Fibroblast of skin of right quadriceps (primary cell): Measurements from ENCODE around the gene CASP2.

Experiments
- DNase-seq: peaks from one replicate; pipeline ENCODE4 v3.0.0-alpha.2; 2013

The CASP2 gene

DNA sequence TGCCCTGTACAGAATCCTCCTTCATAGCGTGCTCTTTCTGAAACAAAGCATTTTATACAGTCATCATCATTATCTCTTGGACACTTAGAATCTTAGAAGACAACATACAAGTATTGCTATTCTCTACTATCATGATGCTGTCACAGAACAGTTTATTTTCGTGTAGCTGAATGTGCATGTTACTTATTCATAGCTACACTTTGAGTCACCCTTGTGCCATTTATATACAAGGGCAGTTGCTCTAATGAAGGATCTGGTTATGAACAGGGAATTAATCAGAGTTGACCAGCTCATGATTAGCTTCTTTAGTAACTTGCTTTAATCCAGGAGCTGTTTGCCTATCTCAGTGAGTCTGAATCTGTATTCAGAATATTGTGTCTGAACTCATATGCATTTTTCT, 11.2 kb downstream of the CASP2 start:
- DNase-seq: no peak

DNA sequence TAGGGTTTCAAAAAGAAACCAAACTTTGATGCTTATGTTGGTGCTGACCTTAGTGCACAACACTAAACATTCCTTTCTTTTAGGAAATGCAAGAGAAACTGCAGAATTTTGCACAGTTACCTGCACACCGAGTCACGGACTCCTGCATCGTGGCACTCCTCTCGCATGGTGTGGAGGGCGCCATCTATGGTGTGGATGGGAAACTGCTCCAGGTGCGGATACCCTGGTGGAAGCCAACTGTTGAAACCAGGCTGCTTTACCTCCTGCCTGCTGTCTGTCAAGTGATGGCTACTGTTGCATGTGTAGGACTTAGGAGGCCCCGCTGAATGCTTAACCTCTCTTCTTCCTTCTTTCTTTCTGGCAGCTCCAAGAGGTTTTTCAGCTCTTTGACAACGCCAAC, 11.7 kb downstream of the CASP2 start:
- DNase-seq: no peak

DNA sequence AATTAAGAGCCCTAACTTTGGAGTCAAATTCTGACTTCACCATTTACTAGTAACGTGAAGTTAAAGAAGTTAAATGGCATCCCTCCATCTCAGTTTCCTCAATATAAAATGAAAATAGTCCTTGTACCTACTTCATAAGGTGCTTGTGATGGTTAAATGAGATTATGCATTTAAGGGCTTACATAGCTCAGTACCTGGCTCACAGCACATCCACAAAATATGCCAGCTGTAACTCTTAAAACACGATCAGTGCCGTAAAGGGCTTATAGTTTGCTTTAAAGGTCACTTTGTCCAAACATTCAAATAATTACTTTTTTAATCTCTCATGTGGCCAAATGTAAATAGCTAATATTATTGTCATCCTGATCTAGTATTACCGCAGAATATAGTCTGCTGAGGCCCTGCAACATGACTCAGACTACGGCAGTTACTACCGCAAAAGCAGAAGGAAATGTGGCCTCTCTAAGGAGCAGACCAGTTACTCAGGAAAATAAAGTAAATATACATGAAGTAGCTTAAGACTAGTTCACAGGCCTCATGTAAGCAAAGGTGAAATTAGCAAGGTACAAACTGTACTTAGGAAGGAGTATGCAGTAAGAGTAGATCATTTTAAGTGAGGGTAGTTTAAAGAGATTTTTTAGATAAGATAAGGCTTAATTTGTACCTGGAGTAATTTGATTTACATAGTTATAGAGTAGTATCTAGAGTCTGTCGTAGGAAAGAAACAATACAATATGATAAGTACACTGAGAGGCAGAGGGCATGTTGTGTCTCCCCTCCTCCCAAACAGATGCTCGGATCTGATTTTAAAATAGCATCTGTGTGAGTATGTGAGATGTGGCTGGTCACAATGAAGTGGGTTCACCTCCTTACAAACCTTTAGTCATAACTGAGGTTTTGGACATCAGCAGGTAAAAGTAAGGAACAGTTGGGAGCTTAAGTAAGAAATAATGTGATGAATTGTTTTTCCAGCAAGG, 13.1 kb downstream of the CASP2 start:
- no peak for DNase-seq

DNA sequence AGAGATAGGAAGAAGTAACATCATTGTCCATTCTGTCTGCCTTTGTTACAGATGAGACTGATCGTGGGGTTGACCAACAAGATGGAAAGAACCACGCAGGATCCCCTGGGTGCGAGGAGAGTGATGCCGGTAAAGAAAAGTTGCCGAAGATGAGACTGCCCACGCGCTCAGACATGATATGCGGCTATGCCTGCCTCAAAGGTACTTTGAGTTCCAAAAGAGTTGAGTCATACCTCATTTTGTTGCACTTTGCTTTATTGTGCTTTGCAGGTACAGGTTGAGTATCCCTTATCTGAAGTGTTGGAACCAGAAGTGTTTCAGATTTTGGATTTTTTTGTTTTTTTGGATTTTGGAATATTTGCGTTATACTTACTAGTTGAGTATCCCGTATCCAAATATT, 15.6 kb downstream of the CASP2 start:
- DNase-seq: no peak

DNA sequence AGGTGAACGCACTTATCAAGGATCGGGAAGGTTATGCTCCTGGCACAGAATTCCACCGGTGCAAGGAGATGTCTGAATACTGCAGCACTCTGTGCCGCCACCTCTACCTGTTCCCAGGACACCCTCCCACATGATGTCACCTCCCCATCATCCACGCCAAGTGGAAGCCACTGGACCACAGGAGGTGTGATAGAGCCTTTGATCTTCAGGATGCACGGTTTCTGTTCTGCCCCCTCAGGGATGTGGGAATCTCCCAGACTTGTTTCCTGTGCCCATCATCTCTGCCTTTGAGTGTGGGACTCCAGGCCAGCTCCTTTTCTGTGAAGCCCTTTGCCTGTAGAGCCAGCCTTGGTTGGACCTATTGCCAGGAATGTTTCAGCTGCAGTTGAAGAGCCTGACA, 16.8 kb downstream of the CASP2 start:
- DNase-seq: no peak

DNA sequence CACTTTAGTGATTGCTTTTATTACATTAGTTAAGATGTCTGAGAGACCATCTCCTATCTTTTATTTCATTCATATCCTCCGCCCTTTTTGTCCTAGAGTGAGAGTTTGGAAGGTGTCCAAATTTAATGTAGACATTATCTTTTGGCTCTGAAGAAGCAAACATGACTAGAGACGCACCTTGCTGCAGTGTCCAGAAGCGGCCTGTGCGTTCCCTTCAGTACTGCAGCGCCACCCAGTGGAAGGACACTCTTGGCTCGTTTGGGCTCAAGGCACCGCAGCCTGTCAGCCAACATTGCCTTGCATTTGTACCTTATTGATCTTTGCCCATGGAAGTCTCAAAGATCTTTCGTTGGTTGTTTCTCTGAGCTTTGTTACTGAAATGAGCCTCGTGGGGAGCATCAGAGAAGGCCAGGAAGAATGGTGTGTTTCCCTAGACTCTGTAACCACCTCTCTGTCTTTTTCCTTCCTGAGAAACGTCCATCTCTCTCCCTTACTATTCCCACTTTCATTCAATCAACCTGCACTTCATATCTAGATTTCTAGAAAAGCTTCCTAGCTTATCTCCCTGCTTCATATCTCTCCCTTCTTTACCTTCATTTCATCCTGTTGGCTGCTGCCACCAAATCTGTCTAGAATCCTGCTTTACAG, 17.4 kb downstream of the CASP2 start:
- DNase-seq: no peak

DNA sequence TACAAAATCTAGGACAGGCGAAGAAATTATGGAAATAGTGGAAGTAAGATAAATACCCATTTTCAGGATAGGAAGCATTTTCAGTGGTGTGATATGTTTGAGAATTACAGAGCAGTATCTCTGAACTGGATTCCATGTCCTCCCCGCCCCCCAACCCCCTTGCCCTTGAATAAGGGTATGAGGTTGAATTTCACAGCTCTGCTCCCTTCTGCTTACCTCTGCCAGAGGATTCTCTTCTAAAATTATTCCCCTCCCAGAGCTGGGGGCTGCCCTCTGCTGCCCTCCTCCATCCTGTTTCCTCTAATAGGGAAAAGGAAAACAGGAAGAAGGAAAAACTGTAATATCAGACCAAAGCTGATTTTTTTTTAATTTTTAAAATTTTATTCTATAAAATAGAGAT, 20.5 kb downstream of the CASP2 start:
- no peak for DNase-seq

DNA sequence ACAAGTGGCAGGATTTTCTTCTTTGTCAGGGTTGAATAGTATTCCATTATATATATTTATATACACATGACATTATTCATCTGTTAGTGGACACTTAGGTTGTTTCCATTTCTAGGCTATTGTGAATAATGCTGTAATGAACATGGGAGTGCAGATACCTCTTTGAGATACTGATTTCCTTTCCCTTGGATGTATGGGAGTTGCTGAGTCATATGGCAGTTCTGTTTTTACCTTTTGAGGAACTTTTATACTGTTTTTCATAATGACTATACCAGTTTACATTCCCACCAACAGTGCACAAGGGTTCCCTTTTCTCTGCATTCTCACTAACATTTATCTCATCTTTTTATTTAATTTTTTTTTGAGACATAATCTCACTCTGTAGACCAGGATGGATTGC, 26.0 kb downstream of the CASP2 start:
- DNase-seq: no peak

DNA sequence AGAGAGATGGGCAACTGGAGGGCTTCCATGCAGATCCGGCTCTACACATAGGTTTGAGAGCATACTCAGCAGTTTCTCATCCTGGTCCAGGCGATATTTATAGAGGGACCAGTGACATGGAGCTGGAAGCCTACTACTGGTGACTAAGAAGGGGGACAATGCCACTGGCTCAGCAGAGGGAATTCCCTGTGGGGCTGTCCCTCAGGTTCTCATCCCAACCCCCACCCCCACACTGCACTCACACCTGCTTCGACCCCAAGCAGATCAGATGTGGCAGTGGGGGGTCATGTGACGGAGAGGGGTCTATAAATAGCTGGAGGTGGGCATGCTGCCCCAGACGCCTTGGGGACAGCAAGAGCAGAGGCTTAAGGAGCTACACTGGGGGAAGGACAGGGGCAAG, 27.6 kb downstream of the CASP2 start, which contains the start of gene CLCN1:
CLCN1 (plus strand) TSS at position 336 of the 400 bp plus-strand sequence. CDS start 102 bp downstream, outside the sequence.
- DNase-seq: no peak

DNA sequence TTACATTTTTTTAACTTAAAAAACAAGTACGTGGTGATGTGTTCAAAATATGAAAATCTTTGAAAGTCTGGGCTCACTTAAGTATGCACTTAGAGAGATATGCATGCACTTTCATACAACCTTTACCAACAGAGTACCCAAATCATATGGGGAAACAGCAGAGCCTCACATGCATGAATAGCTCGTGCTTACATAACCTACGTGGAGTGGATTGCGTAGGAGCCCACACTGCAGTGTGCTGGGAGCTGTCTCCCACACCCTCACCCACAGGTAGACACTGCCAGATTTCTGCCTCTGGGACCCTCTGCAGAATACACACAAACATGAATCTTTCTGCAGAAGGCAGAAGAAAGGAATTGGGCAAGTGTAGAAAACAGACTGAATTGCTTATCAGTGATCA, 28.3 kb downstream of the CASP2 start:
- no peak for DNase-seq

DNA sequence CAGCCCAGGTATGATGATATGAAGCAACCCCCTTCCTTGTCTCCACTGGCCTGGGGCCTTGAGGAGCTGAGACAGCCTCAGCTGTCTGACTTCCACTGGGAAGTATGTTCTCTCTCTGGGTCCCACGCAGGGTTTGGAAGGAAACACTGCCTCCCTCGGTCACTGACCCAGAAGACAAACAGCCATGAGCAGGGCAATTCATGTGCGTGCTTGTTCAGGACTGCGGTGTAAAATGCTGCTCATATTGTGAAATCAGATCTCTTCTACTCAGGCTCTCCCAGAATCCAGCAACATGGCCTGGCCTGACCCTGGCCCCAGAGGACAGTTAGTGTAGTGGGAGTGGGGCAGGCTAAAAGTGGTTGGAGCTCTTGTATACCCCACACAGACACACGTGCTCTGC, 30.5 kb downstream of the CASP2 start:
- peak; percentile 15 for DNase-seq

DNA sequence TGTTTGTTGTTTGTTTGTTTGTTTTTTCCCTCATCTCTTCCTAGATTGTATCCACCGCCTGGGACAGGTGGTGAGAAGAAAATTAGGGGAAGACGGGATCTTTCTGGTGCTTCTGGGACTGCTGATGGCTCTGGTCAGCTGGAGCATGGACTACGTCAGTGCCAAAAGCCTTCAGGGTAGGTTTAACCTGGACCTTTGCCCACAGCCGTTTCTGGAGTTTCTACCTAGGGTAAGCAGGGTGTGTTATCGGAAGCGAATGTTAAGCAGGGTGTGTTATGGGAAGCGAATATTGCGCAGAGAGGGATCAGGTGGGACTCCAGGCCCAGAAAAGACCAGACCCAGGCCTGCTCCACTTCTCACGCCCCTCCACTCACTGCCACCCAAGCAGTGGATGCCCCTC, 32.5 kb downstream of the CASP2 start:
- DNase-seq: no peak

DNA sequence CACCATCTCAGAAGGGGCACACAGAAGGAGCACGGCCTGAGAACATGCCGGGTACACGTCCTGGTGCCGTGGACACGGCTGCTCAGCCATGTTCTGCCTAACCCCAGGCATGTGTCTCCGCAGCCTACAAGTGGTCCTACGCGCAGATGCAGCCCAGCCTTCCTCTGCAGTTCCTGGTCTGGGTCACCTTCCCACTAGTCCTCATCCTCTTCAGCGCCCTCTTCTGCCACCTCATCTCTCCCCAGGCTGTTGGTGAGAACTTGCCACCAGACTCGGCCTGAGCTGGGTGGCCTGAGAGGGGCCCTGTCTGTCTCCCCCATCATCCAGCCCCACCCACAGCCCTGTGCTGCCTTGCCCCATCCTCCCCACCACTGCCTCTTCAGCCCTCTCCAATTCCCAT, 33.1 kb downstream of the CASP2 start:
- no peak for DNase-seq

DNA sequence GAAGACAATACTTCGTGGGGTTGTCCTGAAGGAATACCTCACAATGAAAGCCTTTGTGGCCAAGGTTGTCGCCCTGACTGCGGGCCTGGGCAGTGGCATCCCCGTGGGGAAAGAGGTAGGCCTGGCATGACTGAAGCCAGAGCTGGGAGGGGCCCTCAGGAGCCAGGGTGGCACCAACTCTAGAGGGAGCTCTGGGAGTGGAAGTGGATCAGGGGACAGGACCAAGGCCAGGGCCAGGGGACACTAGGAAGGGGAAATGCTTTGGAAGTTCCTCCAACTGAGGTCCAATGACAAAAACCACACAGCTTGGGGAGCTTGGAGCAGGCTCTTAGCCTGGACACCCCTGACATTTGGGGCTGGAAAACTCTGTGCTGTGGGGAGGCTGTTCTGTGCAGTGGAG, 33.6 kb downstream of the CASP2 start:
- no peak for DNase-seq

DNA sequence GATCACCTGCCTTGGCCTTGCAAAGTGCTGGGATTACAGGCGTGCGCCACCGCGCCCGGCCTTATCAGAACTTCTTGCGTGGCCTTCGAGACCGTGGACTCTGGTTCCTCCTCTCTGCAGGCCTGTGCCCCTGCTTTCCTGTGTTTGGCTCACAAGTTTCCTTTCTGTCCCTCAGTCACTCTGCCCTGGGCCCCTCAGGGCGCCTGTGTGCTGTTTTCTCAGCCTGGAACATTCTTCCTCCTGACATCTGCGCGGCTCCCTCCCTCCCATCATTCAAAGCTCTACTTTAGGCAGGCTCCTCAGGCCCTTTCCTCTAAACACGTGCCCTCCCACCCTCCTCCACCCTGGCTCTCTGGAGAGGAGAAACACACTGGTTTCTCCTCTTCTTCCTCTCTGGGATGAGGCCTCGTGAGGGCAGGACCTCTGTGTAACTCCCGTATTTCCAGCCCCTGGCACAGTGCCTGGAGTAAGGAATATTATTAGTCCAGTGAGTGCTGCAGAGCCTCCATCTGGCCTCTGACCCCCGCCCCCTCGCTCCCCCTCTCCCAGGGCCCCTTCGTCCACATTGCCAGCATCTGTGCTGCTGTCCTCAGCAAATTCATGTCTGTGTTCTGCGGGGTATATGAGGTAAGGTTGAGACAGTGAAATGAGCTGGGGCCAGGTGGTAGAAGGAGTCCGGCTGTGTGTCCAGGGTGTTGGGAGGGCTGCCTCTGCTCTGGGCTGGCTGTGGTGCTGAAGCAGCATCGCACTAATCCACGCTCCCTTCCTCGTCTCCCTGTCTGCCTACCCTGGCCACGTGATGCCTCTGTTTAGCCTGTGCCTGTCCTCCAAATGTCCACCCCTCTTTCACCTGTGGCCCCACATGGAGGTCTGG, 34.8 kb downstream of the CASP2 start:
- no peak for DNase-seq

DNA sequence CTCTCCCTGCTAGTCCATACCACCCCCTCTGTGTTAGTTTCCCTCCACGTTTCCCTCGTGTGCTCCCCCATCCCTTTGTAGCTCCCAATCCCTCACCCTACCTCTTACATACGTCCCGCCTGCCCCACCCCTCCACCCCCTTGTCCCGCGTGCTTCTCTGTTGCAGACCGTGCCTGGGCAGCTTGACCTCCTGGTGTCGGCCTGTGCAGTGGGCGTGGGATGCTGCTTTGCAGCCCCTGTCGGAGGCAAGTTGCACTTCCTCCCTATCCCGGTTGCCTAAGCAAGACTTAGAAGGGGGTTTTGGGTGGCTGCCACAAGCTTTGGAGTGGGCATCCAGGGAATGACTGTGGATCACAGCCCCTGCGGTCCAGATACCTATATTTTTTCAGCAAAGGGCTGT, 35.5 kb downstream of the CASP2 start:
- DNase-seq: no peak

DNA sequence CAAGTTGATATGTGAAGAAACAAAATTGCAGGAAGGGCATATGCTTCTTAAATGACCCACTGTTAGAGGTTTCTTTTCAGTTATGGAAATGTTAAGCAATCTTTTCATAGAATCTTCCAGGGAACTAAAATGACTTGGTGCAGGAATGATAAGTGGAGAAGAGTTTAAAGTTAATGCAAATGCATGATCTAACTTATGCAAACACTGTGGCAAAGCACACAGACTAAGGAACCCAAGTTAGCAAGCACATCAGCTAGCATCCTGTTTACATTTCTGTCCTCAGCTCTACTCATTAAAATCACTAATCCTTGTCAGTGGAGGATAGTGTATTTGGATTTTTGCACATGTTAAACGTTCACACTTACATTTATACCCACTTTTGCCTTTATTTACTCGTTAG, 37.1 kb downstream of the CASP2 start:
- DNase-seq: no peak

DNA sequence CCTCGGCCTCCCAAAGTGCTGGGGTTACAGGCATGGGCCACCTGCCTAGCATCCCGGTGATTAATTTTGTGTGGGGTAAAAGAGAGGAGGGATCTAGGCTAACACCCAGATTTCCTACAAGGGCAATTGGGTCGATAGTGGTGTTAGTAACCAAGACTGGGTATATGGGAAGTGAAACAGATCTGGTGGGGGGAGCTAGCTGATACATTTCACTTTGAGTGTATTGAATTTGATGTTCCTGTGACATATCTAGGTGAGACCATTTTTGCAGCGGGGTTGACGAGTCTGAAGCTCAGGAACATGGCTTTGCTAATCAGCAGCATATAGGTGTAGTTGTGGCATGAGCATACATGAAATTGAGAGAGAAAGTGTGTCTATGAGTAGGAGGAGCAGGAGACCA, 39.8 kb downstream of the CASP2 start:
- no peak for DNase-seq

DNA sequence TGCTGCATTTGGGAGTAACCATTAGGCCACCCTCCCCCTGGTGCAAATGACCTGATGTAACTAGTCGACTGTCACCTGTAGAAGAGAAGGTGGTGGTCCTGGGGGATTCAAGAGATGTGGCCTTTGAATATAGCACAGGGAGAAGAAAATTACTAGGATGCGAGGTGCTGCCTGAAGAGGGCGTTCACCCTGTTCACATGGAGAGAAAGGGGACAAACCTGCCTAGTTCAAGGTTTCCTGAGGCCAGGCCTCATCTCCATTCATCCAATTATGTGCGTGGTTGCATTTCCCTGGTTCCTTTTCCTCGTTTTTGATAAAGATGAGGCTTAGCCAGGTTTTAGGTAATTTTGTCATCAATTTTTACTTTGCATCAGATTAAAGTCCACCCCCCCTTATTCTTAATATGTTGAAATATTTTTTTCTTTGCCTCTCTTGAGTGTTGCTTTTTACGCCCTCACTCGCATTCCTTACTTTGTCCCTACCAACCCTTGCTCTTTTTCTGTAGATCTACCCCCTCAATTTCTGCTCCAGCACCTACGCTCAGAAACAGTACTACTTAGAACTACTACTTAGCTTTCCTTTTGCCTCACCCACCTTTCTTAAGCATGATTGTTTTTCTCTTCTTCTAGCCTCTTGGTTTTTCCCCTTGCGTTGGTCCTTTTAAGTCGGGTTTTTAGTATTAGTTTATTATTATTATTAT, 41.5 kb downstream of the CASP2 start:
- no peak for DNase-seq

DNA sequence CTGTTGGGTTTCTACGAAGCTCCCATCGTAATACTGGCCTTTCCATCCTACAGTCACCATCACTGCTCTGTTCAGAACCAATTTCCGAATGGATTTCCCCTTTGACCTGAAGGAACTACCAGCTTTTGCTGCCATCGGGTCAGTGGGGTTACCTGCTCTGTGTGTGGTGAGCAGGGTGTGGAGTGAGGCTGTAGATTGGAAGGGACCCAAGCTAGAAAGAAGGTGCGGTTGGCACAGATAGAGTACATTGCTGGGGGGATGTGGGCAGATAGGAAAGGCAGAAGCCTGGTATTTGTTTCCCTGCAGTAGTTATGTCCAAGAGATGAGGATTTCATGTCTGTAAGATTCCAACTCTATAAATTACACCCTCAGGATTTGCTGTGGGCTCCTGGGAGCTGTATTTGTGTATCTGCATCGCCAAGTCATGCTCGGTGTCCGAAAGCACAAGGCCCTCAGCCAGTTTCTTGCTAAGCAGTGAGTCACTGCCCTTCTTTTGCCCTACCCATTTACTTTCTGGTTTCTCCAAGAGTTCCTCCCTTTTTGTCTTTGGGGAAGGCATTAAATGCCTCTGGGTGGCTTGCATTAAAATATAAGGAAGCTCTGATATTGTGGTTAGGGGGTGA, 43.1 kb downstream of the CASP2 start:
- DNase-seq: peak; percentile 78

DNA sequence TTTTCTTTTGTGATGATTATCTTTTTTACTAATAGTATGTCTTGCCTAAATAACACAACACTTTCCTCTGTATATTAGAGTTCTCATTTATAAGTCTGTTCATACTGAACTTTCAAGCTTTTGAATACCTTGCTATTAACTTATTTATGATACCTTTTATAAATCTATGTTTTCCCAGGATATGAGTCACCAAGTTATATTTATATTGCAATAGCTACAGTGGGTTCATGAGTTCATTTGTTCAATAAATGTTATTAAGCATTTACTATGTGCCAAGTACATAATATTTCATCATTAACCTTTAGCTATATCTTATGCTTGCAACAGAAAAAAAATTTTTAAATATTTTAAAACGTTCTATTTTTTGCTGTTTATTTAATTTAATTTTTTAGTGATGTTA, 46.1 kb downstream of the CASP2 start:
- DNase-seq: no peak

DNA sequence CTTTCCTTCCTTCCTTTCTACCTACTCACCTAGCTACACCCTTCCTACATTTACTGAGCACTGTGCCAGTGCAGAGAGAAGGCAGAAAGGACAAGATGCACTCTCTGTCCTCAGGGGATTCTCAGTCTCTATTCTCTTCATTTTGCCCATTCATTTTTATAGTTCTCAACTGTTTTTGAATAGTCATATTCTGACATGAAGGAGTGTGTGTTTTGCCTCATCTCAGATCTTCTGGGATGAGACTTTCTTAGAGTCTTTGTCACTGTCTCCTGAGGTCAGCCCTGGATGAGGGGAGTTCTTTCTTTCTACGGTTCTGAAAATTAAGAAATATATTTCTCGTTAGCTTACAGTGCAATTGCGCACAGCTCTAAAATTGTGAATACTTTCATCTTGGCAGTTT, 49.1 kb downstream of the CASP2 start:
- no peak for DNase-seq
